Osteocyte (in vitro differentiated cells): ENCODE measurements around the gene HAVCR1. TPM values are rescaled to one million over a fixed set of nuclear protein-coding genes. Genes with fewer than 3 reads are reported as not detected.

ENCODE experiments used
- DNase-seq: peaks from one replicate; pipeline ENCODE4 v3.0.0; 2021; ENCODE audit warnings: mixed read lengths; ENCODE audit not compliant: unreplicated experiment; ENCODE audit errors: extremely low spot score
- H3K27ac Mint-ChIP-seq: one replicate; pipeline ENCODE4 v1.8.0; 2021; ENCODE audit warnings: mild to moderate bottlenecking, mixed read lengths; ENCODE audit not compliant: unreplicated experiment
- H3K27me3 Mint-ChIP-seq: one replicate; pipeline ENCODE4 v1.8.0; 2021; ENCODE audit warnings: mixed read lengths; ENCODE audit not compliant: unreplicated experiment
- H3K36me3 Mint-ChIP-seq: one replicate; pipeline ENCODE4 v1.8.0; 2021; ENCODE audit warnings: mixed read lengths; ENCODE audit not compliant: unreplicated experiment
- H3K4me1 Mint-ChIP-seq: one replicate; pipeline ENCODE4 v1.8.0; 2021; ENCODE audit warnings: mixed read lengths; ENCODE audit not compliant: unreplicated experiment
- H3K4me3 Mint-ChIP-seq: one replicate; pipeline ENCODE4 v1.8.0; 2021; ENCODE audit warnings: mild to moderate bottlenecking, moderate library complexity, mixed read lengths; ENCODE audit not compliant: unreplicated experiment
- H3K9me3 Mint-ChIP-seq: one replicate; pipeline ENCODE4 v1.8.0; 2021; ENCODE audit warnings: mixed read lengths; ENCODE audit not compliant: unreplicated experiment
- total RNA-seq: library from RNA; stranded (reverse); gene quantifications from 2 replicates; pipeline ENCODE4 v1.2.1, GENCODE V29; 2021
- TF ChIP-seq, protein P1 (sequence below): fragments of 200-600 bp; sonication (generic); IDR thresholded peaks from 2 replicates; pipeline ENCODE4 v1.5.0; 2021; ENCODE audit warnings: antibody characterized with exemption, mild to moderate bottlenecking, moderate library complexity

The HAVCR1 gene
- total RNA-seq, 1 donor from 2014 or later: not detected

DNA sequence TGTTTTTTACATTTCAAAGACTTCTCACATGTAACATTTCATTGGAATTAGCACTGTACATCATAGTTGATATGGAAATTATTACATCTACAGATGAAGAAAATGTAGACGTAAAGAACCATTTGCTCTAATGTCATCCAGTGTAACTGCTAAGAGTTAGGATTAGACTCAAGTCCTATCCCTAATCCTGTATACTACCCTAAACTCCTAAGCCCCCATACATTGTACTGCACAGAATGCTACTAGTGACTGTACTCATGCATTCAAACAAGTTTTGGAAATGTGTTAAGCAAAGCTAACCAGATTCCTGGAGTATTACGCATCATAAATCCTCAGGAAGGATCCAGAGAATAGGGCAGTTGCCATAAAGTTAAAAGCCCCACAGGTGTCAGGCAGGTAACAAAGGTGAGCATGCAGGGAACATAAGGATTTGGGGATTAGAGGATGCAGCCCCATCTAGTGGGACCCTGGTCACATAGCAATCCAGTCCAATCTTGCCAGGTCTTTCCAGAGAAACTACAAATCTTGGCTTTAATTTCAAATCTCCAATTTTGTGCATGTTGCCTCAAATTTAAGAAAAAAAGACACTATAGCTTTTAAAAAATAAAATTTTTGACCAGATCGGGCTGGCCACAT, 32.0 kb downstream of the HAVCR1 start:
- H3K27ac Mint-ChIP-seq: no peak overlapping the region
- TF ChIP-seq, protein P1, sequence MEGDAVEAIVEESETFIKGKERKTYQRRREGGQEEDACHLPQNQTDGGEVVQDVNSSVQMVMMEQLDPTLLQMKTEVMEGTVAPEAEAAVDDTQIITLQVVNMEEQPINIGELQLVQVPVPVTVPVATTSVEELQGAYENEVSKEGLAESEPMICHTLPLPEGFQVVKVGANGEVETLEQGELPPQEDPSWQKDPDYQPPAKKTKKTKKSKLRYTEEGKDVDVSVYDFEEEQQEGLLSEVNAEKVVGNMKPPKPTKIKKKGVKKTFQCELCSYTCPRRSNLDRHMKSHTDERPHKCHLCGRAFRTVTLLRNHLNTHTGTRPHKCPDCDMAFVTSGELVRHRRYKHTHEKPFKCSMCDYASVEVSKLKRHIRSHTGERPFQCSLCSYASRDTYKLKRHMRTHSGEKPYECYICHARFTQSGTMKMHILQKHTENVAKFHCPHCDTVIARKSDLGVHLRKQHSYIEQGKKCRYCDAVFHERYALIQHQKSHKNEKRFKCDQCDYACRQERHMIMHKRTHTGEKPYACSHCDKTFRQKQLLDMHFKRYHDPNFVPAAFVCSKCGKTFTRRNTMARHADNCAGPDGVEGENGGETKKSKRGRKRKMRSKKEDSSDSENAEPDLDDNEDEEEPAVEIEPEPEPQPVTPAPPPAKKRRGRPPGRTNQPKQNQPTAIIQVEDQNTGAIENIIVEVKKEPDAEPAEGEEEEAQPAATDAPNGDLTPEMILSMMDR: peak; percentile 51

DNA sequence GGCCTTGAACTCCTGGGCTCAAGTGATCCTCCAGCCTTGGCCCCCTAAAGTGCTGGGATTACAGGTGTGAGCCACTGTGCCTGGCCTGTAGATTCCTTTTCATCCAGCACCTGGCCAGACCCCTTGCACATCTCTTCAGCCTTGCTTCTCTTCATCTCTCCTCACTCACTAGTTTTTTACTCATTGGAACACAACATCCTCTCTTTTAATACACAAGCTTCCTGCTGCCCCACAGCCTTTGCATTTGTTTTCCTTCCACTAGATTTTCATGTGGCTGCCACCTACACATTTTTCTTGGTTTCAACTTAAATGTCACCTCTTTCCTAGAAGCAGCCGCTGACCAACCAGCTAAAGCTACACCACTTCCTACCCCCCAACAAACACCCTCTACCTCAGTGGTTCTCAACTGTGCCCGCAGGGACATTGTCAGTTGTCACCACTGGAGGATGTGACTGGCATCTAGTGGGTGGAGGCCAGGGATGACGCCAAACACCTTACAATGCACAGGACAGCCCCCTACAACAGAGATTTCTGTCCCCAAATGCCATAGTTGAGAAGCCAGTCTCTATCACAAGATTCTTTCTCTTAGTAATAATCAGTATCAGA, 33.7 kb downstream of the HAVCR1 start:
- Mint-ChIP-seq H3K27ac (no peak overlapping the region), H3K4me1 (no peaks in the 10 kb centered on the region), H3K4me3 (no peak overlapping the region), H3K27me3 (peaks cover 4% of the 10 kb centered on the region), H3K36me3 (no peaks in the 10 kb centered on the region), H3K9me3 (no peaks in the 10 kb centered on the region)
- no peak for DNase-seq
- TF ChIP-seq, protein P1: no peak

More for the DNA sequence above, 32.0 kb downstream of the HAVCR1 start:
- Mint-ChIP-seq H3K4me3 (no peak overlapping the region), H3K27me3 (peaks cover 4% of the 10 kb centered on the region), H3K9me3 (no peaks in the 10 kb centered on the region), H3K36me3 (no peaks in the 10 kb centered on the region), H3K4me1 (no peaks in the 10 kb centered on the region)
- no peak for DNase-seq

DNA sequence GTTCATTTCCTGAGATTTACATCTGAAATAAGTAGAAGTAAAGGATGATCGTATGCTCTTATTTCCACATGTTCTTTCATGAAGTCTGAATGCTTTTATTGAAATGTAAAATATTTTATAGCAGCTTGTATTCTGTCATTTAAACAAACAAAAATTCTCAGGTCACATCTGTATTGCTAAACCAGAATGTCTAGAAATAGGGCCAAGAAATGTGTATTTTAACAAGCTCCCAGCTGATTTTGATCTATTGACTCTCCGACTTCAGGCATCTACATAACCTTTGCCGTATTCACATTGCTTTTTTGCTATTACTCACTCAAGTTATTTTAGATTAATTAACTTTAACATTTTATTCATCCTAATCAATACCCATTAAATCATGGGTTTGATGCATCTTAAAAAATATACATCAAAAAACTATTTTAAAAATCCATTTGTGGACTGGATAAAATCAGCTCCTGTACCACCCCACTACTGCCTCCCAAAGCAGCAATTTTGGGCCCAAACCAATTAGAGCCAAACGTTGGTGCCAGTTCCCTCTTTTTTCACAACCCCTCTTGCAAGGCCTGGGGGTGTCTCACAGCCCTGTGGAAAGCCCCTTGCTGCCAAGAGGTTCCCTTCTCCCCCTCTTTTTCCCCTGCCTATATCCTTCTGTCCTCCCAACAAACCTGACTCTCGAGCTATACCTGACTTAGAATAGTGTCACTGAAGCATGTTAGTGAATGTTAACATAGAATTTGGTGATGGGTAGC, 34.5 kb downstream of the HAVCR1 start:
- TF ChIP-seq, protein P1: no peak
- no peaks in the 10 kb centered on the region for H3K4me1 Mint-ChIP-seq
- no peak overlapping the region for H3K4me3 Mint-ChIP-seq
- peaks cover 4% of the 10 kb centered on the region for H3K27me3 Mint-ChIP-seq
- no peak overlapping the region for H3K27ac Mint-ChIP-seq
- no peak for DNase-seq
- H3K36me3 Mint-ChIP-seq: no peaks in the 10 kb centered on the region
- no peaks in the 10 kb centered on the region for H3K9me3 Mint-ChIP-seq

DNA sequence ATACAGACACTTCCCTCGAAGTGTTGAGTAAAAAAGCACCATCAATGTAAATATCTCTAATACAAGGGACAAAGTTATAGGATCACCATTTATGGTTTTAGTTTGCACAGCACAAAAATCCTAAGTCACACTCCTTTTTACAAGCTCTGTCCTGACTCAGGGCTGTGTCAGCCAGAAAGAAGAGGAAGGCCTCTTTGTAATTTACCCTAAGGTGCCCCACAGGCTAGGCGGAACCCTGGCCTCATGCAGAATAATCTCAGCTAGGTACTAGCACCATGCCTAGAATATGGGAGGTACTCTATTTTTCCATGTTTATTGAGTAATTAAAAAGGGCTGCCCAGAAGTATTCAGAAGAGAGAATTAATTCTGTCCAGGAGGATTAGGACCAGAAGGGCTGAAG, 36.9 kb downstream of the HAVCR1 start:
- DNase-seq: no peak
- Mint-ChIP-seq H3K9me3 (peaks cover 6% of the 10 kb centered on the region), H3K4me3 (no peak overlapping the region), H3K36me3 (no peaks in the 10 kb centered on the region), H3K27me3 (peaks cover 2% of the 10 kb centered on the region), H3K27ac (no peak overlapping the region), H3K4me1 (no peaks in the 10 kb centered on the region)
- TF ChIP-seq, protein P1: no peak
